Gastroesophageal sphincter (tissue), 3 donors: ENCODE data around the gene DNAH9.

Experiments used
- EP300 ChIP-seq: sonication (generic); formaldehyde crosslinking; IDR thresholded peaks from one replicate; pipeline ENCODE4 v1.6.1; 2017; ENCODE audit warnings: antibody characterized with exemption, mild to moderate bottlenecking
- POLR2A ChIP-seq, 2 donors: fragments of 450-650 bp; IDR thresholded peaks; one replicate each; pipeline ENCODE4 v1.6.1; 2017; ENCODE audit warnings: antibody characterized with exemption in 2 of 2, mild to moderate bottlenecking in 2 of 2, moderate library complexity in 1 of 2
- TF ChIP-seq, protein P1 (sequence below), 4 experiments: fragments of 200-600 bp in 2 of 4; fragments of 450-650 bp in 2 of 4; sonication (generic) in 1 of 4; IDR thresholded peaks; one replicate each; pipeline ENCODE4 v1.5.1; 2017 to 2019; ENCODE audit warnings: antibody characterized with exemption in 4 of 4, mild to moderate bottlenecking in 2 of 4, moderate library complexity in 2 of 4

DNA sequence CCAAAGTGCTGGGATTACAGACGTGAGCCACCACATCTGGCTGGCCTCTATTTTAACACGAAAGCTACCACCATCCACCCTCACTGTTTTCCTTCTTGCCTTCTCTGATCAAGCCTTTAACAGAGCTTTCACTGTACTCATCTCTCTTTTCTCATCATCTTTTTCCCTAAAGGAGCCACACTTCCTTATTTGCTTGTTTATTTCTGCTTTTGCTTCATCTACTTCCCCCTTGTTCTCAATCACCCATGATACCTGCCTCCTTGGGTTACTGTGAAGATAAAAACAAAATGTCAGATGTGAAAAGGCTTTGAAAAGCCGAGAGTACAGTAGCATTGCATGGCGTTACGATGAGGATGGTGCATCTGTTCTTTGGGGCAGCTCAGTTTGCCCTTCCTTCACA, 319.1 kb downstream of the DNAH9 start:
- TF ChIP-seq POLR2A (IDR thresholded peaks at IDR 0.05) (no peak), EP300 (no peak)
- TF ChIP-seq, protein P1, sequence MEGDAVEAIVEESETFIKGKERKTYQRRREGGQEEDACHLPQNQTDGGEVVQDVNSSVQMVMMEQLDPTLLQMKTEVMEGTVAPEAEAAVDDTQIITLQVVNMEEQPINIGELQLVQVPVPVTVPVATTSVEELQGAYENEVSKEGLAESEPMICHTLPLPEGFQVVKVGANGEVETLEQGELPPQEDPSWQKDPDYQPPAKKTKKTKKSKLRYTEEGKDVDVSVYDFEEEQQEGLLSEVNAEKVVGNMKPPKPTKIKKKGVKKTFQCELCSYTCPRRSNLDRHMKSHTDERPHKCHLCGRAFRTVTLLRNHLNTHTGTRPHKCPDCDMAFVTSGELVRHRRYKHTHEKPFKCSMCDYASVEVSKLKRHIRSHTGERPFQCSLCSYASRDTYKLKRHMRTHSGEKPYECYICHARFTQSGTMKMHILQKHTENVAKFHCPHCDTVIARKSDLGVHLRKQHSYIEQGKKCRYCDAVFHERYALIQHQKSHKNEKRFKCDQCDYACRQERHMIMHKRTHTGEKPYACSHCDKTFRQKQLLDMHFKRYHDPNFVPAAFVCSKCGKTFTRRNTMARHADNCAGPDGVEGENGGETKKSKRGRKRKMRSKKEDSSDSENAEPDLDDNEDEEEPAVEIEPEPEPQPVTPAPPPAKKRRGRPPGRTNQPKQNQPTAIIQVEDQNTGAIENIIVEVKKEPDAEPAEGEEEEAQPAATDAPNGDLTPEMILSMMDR (IDR thresholded peaks at IDR 0.05), result no peak
